UCSD-AML1 (cell line): Measurements from ENCODE around the gene PRAMEF18.
A peak's percentile ranks its signal among the peaks of the same experiment; 100 is the strongest.
"Not testable (repeated sequence)": the region's sequence is repeated elsewhere in the genome, so short reads cannot be mapped to it uniquely, and the experiment has no call there.

Experiments used
- DNase-seq: peaks from one replicate; lab custom pipeline; 2025; ENCODE audit not compliant: unreplicated experiment; lab: John Stamatoyannopoulos, UW

PRAMEF18 gene, protein sequence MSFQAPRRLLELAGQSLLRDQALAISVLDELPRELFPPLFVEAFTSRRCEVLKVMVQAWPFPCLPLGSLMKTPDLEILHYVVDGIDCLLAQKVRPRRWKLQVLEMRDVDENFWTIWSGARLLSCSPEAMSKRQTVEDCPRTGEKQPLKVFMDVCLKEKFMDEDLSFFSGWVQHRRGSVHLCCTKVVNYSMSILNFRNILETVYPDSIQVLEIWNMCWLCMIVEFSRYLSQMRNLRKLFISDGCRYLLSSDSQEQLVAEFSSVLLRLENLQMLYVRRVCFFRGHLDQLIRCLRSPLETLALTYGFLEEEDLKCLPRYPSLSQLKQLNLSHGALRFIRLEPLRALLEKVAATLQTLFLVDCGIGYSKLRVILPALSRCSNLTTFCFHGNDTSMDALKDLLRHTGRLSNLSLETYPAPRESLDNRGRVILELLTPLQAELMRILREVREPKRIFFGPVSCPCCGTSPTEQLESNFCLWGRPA

DNA sequence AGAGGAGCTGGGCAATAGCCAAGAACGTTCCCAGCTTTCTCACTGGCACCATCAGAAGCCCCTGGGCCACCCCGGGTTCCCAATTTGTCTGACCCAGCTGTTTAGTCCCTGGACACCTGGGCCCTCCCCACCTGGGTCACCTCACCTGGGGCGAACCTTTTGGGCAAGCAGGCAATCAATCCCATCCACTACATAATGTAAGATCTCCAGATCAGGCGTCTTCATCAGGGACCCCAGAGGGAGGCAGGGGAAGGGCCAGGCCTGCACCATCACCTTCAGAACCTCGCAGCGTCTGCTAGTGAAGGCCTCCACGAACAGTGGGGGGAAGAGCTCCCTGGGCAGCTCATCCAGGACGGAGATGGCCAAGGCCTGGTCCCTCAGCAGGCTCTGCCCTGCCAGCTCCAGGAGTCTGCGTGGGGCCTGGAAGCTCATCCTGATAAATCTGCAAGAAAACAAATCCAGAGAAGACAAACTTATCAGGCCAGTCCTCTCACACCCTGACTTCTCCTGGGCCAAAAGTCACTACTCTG, at the start of gene PRAMEF18:
Gene PRAMEF18, minus strand, starts transcription at position 480 of the 530 bp plus-strand sequence. Its CDS starts 48 bp downstream, at position 432.
- DNase-seq = not testable (repeated sequence)

DNA sequence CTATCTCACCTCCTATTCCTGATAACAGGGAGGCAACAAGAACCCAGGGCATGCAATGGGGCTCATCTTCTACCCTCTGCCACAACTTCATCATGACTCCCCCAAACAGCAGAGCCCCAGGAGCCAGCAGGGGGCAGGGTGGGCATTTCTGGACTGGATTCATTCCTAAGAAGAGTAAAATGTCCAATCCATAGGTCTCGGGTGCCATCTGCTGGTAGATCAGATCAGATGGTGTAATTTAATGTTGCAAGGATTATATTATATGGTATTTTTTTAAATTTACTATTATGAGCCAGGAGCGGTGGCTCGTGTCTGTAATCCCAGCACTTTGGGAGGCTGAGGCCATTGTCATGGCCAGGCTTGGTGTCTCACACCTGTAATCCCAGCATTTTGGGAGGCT, 39.2 kb upstream of the PRAMEF18 start:
- not testable (repeated sequence) for DNase-seq

GRCh38 chr1:13253898-13254297, 27.9 kb upstream of the PRAMEF18 start, which contains the start of gene PRAMEF5:
PRAMEF5 (plus strand) TSS chr1:13254198; CDS start chr1:13259269, 5,071 bp downstream.
- DNase-seq = not testable (repeated sequence)

DNA sequence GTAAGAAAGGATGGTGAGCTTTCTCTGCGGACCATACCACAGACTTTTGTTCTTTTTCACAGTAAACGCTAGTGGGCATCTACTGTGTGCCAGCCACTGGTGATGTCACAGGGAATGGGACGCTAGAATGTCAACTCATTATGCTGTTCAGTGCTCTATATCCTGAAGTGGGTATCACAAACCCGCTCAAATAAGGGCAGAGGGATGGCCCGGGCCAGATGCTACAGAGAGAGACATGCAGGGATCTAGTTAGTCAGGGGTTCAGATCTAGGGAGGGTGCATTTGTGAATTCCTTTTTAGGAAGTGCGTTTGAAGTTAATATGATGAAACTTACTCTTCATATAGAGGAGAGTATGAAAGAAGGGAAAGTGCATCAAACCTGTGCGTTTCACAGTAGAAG, 21.2 kb upstream of the PRAMEF18 start:
- DNase-seq = not testable (repeated sequence)

GRCh38 chr1:13246554-13246871, 20.6 kb upstream of the PRAMEF18 start:
- DNase-seq = not testable (repeated sequence)

DNA sequence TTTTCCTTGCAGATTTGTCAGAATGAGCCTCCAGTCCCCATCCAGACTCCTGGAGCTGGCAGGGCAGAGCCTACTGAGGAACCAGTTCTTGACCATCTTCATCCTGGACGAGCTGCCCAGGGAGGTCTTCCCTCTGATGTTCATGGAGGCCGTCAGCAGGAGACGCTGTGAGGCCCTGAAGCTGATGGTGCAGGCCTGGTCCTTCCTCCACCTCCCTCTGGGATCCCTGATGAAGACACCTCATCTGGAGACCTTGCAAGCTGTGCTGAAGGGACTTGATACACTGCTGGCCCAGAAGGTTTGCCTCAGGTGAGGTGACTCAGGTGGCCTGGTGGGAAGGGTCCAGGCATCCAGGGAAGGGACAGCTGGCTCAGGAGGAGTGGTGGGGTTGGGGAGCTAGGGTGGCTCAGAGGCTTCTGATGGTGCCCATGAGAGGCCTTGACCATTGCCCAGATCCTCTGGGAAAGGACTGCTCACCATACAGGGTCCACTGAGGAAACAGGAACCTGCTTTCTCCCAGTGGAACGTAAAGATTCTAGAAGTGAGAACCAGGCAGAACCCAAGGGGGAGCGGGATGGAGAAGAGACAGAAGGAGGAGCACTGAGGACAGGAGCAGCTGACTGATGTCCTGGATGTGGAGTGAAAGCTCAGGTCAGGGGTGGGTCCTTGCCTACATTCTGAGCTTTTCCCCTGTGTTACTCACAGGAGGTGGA, 20.0 kb upstream of the PRAMEF18 start:
- not testable (repeated sequence) for DNase-seq

DNA sequence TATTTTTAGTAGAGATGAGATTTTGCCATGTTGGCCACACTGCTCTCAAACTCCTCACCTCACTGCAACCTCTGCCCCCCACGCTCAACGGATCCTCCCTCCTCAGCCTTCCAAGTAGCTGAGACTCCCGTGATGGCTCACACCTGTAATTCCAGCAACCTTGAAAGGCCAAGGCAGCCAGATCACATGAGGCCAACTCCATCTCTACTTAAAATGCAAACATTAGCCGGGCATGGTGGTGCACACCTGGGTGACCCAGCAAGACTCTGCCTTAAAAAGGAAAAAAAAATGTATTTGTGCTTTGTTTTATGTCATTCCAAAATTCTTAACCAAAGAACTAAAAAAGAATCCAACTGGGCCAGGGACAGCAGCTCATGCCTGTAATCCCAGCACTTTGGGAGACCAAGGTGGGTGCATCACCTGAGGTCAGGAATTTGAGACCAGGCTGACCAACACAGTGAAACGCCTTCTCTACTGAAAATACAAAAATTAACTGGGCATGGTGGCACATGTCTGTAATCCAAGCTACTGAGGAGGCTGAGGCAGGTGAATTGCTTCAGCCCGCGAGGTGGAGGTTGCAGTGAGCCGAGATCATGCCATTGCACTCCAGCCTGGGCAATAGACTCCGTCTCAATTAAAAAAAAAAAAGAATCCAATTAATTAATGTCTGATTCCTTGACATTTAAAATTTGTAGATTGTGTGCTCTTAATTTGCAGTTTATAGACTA, 17.7 kb upstream of the PRAMEF18 start:
- not testable (repeated sequence) for DNase-seq

DNA sequence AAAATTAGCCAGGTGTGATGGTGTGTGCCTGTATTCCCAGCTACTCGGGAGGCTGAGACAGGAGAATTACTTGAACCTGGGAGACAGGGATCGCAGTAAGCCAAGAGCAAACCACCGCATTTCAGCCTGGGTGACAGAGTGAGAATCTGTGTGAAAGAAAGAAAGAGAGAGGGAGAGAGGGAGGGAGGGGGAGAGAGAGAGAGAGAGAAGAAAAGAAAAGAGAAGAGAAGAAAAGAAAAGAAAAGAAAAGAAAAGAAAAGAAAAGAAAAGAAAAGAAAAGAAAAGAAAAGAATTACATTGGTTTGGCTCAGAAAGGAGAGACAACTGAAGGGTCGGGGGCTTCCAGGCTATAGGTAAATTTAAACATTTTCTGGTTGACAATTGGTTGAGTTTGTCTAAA, 13.7 kb upstream of the PRAMEF18 start:
- DNase-seq = not testable (repeated sequence)

- DNase-seq = not testable (repeated sequence)
These were observed 11.6 kb upstream of the PRAMEF18 start for GRCh38 chr1:13237572-13237971.

DNA sequence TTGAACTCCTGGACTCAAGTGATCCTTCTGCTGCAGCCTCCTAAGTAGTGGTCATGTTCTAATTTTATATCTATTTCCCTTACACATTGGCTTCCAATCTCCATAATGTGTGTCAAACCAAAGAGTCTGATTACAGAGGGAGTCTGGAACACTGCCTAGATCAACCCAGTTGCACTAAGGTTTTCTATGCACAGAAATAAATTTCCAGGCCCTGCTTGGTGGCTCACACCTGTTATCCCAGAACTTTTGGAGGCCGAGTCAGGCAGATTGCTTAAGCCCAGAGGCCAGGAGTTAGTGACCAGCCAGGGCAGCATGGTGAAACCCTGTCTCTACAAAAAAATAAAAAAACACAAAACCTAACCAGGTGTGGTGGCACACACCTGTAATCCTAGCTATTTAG, 8.1 kb upstream of the PRAMEF18 start:
- DNase-seq = not testable (repeated sequence)

DNA sequence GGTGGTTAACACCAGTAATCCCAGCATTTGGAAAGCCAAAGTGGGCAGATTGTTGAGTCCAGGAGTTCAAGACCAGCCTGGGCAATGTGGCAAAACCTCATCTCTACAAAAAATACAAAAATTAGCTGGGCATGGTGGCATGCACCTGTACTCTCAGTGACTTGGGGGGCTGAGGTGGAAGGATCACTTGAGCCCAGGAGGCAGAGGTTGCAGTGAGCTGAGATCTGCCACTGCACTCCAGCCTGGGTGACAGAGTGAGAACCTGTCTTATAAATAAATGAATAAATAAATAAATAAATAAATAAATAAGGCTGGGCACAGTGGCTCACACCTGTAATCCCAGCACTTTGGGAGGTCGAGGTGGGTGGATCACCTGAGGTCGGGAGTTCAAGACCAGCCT, 6.1 kb upstream of the PRAMEF18 start:
- not testable (repeated sequence) for DNase-seq

DNA sequence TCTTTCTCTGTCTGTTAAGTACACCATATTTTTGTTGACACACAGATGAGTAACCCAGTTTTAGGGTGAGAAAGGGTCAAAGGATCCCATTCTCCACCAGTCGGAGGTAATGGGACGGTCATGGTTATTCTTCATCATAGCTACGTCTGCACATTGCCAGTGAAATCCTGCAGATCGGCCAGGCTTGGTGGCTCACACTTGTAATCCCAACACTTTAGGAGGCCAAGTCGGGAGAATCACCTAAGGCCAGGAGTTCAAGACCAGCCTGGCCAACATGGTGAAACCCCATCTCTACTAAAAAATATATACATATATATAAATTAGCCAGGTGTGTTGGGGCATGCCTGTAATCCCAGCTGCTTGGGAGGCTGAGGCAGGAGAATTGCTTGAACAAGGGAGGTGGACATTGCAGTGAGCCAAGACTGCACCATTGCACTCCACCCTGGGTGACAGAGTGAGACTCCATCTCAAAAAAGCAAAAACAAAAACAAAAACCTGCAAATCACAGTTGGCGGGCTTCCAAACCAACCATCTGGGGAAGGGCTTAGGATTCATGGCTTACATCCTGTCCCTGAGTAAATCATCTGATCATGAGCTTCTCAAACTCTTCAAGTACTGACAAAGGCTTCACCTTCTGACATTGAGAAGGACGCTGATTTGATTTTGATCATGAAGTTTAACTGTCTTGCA, 5.3 kb upstream of the PRAMEF18 start:
- DNase-seq = not testable (repeated sequence)

- DNase-seq = not testable (repeated sequence)
These were observed 4.6 kb upstream of the PRAMEF18 start for GRCh38 chr1:13230601-13231000.

DNA sequence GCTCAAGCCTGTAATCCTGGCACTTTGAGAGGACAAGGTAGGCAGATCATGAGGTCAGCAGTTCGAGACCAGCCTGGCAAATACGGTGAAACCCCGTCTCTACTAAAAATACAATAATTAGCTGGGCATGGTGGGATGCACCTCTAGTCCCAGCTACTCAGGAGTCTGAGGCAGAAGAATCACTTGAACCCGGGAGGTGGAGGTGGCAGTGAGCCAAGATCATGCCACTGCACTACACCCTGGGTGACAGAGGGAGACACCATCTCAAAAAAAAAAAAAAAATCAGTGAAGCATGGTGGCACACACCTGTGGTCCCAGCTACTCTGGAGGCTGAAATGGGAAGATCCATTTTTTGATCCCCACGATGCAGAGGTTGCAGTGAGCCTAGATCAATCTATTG, 4.1 kb upstream of the PRAMEF18 start:
- not testable (repeated sequence) for DNase-seq

GRCh38 chr1:13228343-13228781, 2.4 kb upstream of the PRAMEF18 start:
- DNase-seq = peak; percentile 39

DNA sequence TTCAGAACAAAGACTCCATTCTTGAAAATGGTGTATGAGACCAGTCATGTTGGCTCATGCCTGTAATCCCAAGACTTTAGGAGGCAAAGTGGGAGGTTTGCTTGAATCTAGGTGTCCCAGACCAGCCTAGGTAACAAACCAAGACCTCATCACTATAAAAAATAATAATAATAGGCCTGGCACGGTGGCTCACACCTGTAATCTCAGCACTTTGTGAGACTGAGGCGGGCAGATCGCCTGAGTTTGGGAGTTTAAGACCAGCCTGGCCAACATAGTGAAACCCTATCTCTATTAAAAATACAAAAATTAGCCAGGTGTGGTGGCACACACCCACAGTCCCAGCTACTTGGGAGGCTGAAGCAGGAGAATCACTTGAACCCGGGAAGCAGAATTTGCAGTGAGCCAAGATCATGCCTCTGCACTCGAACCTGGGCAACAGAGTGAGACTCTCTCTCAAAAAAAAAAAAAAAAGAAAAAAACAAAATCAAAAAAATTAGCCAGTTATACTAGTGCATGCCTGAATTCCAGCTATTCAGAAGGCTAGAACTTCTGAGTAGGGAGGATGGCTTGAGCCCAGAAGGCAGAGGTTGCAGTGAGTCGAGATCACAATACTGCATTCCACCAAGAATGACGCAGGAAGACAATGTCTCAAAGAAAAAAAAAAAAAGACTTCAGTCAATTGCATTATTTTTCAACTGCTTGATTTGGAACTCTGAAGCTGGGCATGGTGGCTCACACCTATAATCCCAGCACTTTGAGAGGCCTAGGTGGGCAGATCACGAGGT, 1.5 kb upstream of the PRAMEF18 start:
- DNase-seq = not testable (repeated sequence)

- no peak for DNase-seq
These were observed 1.4 kb downstream of the PRAMEF18 start for GRCh38 chr1:13224480-13225060.

DNA sequence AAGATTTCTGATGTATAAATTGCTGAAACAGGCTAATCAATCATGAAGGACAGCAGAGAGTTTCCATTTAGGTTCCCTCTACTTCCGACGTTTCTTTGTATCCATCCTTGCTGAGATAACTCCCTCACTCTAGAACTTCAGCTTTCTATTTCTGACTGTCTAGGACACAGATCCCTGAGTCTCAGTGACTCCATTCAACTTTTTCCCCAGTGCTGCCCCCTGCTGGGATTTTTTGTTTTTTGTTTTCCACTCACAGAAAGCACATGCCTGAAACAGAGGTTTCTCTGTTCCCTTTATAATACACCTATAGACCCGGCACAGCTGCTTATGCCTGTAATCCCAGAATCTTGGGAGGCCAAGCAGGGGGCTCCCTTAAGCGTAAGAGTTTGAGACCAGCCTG, 3.2 kb downstream of the PRAMEF18 start:
- DNase-seq = not testable (repeated sequence)

DNA sequence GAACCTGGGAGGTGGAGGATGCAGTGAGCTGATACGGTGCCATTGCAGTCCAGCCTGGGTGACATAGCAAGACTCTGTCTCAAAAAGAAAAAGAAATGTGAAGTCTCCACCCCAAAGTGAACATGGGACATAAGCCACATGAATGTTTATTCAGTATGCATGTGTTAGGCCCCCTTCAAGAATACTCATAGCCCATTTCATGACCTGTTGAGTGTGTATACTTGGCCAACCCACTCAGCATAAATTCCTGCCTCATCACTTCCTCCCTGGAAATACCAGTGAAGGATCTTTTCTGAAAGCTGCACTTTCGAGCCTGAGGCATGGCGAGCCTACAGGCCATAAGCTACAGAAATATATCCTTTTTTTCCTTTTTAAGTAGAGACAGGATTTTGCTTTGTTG, 6.8 kb downstream of the PRAMEF18 start:
- DNase-seq = not testable (repeated sequence)
